Endothelial cell of umbilical vein (primary cell): ENCODE data around the gene CPNE9. TPM values are rescaled to one million over a fixed set of nuclear protein-coding genes. Genes with fewer than 3 reads are reported as not detected.

Source experiments
- BruUV-seq: library from RNA; stranded (reverse); fragments of 400-500 nt; replicated peaks from 2 replicates; lab custom pipeline; 2021; lab: Mats Ljungman, UMichigan
- CTCF ChIA-PET: fragments of 300-600, 350-600 bp; sonication (Branson Sonifier 250); formaldehyde crosslinking; loops from one replicate; lab custom pipeline; 2021; ENCODE audit warnings: antibody characterized with exemption, inconsistent platforms; lab: Charles Lee
- POLR2A ChIA-PET: fragments of 300-600, 350-600 bp; sonication (Branson Sonifier 250); formaldehyde crosslinking; loops from one replicate; lab custom pipeline; 2021; ENCODE audit warnings: antibody characterized with exemption, inconsistent platforms; lab: Charles Lee
- DNase-seq: peaks from one replicate; pipeline ENCODE4 v3.0.0-alpha.2; 2011; ENCODE audit warnings: low read depth, low spot score
- FAIRE-seq: peaks from 2 replicates; lab custom pipeline; 2011; peaks lifted over from hg19 to GRCh38; lab: Jason Lieb, UNC
- H2AFZ ChIP-seq: 2 replicates; pipeline ENCODE4 v1.6.0; 2012; ENCODE audit warnings: low read depth, low read length, control low read depth, inconsistent platforms
- H3K27ac ChIP-seq: 2 replicates; pipeline ENCODE4 v1.5.1; 2011; ENCODE audit warnings: low read depth, mild to moderate bottlenecking, control low read depth, low read length, moderate library complexity; ENCODE audit not compliant: insufficient read depth
- H3K27me3 ChIP-seq, 2 experiments: 2 replicates each; pipeline versions ENCODE4 v1.6.0 to v1.6.1; 2011; ENCODE audit warnings: low read length in 2 of 2, mixed read lengths in 1 of 2; ENCODE audit not compliant: control insufficient read depth in 2 of 2, insufficient read depth in 2 of 2
- H3K36me3 ChIP-seq, 2 experiments: 2 replicates in 1 of 2; 3 replicates in 1 of 2; pipeline ENCODE4 v1.5.1; 2011; ENCODE audit warnings: low read length in 2 of 2, mild to moderate bottlenecking in 1 of 2, moderate library complexity in 1 of 2; ENCODE audit not compliant: control insufficient read depth in 2 of 2, insufficient read depth in 2 of 2; ENCODE audit errors: extremely low read depth in 1 of 2
- H3K4me1 ChIP-seq: 3 replicates; pipeline ENCODE4 v1.5.1; 2011; ENCODE audit warnings: mild to moderate bottlenecking, low read length; ENCODE audit not compliant: control insufficient read depth, insufficient read depth; ENCODE audit errors: extremely low read depth
- H3K4me2 ChIP-seq: 2 replicates; pipeline ENCODE4 v1.6.1; 2011; ENCODE audit warnings: low read length, control low read depth, mixed read lengths; ENCODE audit not compliant: insufficient read depth
- H3K4me3 ChIP-seq, 3 experiments: fragments of 200-600 bp in 1 of 3; sonication (generic), shearing (Covaris generic) in 1 of 3; replicated peaks in 1 of 3; 2 replicates each; pipeline ENCODE4 v1.5.1; 2011 to 2016; ENCODE audit warnings: control low read depth in 3 of 3, low read length in 3 of 3, mild to moderate bottlenecking in 2 of 3, inconsistent platforms in 1 of 3, low read depth in 1 of 3, moderate library complexity in 1 of 3; ENCODE audit not compliant: insufficient read depth in 1 of 3
- H3K79me2 ChIP-seq: 2 replicates; pipeline ENCODE4 v1.6.0; 2012; ENCODE audit warnings: low read length, inconsistent platforms; ENCODE audit not compliant: control insufficient read depth, insufficient read depth
- H3K9ac ChIP-seq: replicated peaks from 2 replicates; pipeline ENCODE3; 2011; ENCODE audit warnings: low read length, control low read depth; ENCODE audit not compliant: insufficient read depth; ENCODE audit errors: extremely low read depth
- H3K9me1 ChIP-seq: replicated peaks from 3 replicates; pipeline ENCODE4 v1.6.0; 2011; ENCODE audit warnings: mild to moderate bottlenecking, low read length; ENCODE audit not compliant: control insufficient read depth, insufficient read depth; ENCODE audit errors: extremely low read depth
- H3K9me3 ChIP-seq: replicated peaks from 2 replicates; pipeline ENCODE4 v1.5.1; 2012; ENCODE audit warnings: low read length, inconsistent platforms; ENCODE audit not compliant: control insufficient read depth, insufficient read depth
- H4K20me1 ChIP-seq: replicated peaks from 2 replicates; pipeline ENCODE3; 2011; ENCODE audit warnings: mild to moderate bottlenecking, low read length; ENCODE audit not compliant: control insufficient read depth, insufficient read depth; ENCODE audit errors: extremely low read depth
- EZH2 ChIP-seq: IDR thresholded peaks from 2 replicates; pipeline ENCODE4 v1.6.1; 2012; ENCODE audit warnings: borderline replicate concordance, low read depth, mild to moderate bottlenecking, moderate library complexity, low read length, inconsistent platforms; ENCODE audit not compliant: severe bottlenecking
- FOS ChIP-seq: IDR thresholded peaks from 2 replicates; pipeline ENCODE4 v1.6.1; 2011; ENCODE audit warnings: mild to moderate bottlenecking, low read length, moderate library complexity, borderline replicate concordance; ENCODE audit not compliant: insufficient read depth
- GATA2 ChIP-seq: IDR thresholded peaks from 2 replicates; pipeline ENCODE4 v1.7.0; 2011; ENCODE audit warnings: low read depth, mild to moderate bottlenecking, moderate library complexity, mixed read lengths, low read length; ENCODE audit not compliant: insufficient read length, insufficient read depth
- MYC ChIP-seq: IDR thresholded peaks from one replicate; pipeline ENCODE4 v1.6.1; 2011; ENCODE audit warnings: mild to moderate bottlenecking, low read depth, low read length
- POLR2A ChIP-seq: IDR thresholded peaks from 2 replicates; pipeline ENCODE4 v1.6.1; 2012; ENCODE audit warnings: low read depth, mild to moderate bottlenecking, control low read depth, low read length
- POLR2AphosphoS5 ChIP-seq: IDR thresholded peaks from 2 replicates; pipeline ENCODE4 v1.6.1; 2012; ENCODE audit warnings: low read depth, mild to moderate bottlenecking, control low read depth, low read length, moderate library complexity; ENCODE audit not compliant: insufficient read depth
- dilution Hi-C: fragments of 300-500 bp; cut with MboI; formaldehyde crosslinking; loops from one replicate; pipeline ENCODE4 v1.15.0; 2019; ENCODE audit warnings: low sequenced_read_pairs; ENCODE audit not compliant: extremely low pct_ligation_motif_present
- intact Hi-C: fragments of 100-400 bp; cut with micrococcal nuclease; formaldehyde crosslinking; loops from one replicate; pipeline ENCODE4 v1.10.0; 2022
- polyA plus RNA-seq, 4 experiments: library from polyadenylated mRNA; depleted of rRNA in 3 of 4; stranded (reverse) in 3 of 4; unstranded in 1 of 4; fragments of >200 nt; gene quantifications; 2 replicates each; pipeline versions ENCODE4 v1.2.1 to v1.2.3, GENCODE V29; 2011 to 2012; ENCODE audit warnings: missing spikeins in 1 of 4
- total RNA-seq: library from RNA; stranded (reverse); gene quantifications from 2 replicates; pipeline ENCODE4 v1.2.3, GENCODE V29; 2021

CPNE9 gene
- total and polyA plus RNA-seq, 2 donors (not counting 3 experiments of a cell fraction or from before 2014, with no cell fraction given): not detected

- BruUV-seq: no TSS peak
- FAIRE-seq: no peak
- Histone ChIP-seq H3K79me2 (no peaks in the 10 kb centered on the region), H3K4me2 (no peak overlapping the region), H3K9me3 (no peaks in the 10 kb centered on the region), H3K9ac (no peak overlapping the region), H3K27me3 (peaks cover 2 to 7% of the 10 kb centered on the region in 2 experiments), H2AFZ (no peak overlapping the region), H4K20me1 (no peaks in the 10 kb centered on the region), H3K27ac (no peak overlapping the region), H3K4me1 (no peaks in the 10 kb centered on the region), H3K9me1 (no peaks in the 10 kb centered on the region), H3K4me3 (no peak overlapping the region), H3K36me3 (no peaks in the 10 kb centered on the region)
- TF ChIP-seq MYC: no peak
- CTCF ChIA-PET: interaction anchor here (1.0 to 1.2 kb wide), 3 partner anchors 10 to 228 kb away, joined by 3 to 4 read pairs (median 4); no protein-coding TSS in a partner anchor
- no peak for DNase-seq
- dilution Hi-C loops: no loop called here
- intact Hi-C loops: loop anchor here (5.0 kb wide), 2 partner anchors 74 to 214 kb away; partner anchors contain the start of genes ARPC4, CRELD1 and TADA3
- POLR2A ChIA-PET: no interaction called here
Measured at GRCh38 chr3:9718118-9718517, 14.5 kb downstream of the CPNE9 start.

DNA sequence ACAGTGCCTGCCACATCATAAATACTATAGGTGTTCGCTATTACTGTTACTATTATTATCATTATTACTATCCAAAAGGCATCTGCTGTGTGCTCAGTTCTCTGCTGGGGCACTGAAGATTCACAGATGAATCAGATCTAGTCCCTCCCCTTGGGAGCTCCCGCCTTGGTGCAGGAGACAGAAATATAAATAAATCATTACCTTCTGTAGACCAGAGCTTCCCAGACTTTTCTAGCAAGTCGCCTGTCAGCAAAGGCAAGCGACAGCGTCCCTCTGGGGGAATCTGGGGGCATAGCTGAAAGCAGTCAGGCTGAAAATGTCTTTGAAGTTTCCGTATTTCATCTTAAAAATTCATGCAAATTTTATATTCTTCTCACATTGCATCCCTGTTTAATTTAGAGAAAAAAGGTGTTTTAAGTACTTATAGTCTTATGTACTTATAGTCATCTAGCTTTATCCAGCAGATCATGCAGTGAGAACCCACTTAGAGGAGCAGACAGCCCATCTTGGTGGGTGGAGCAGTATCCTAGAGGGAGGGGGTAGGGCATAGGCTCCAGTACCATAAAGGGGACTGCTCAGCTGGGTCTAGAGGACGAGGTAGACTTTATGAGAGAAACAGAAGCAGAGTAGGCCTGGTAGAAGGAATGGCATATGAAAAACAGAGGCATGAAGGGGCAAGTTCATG lies 17.5 kb downstream of the CPNE9 start:
- FAIRE-seq (no peak), DNase-seq (no peak)
- no peaks in the 10 kb centered on the region for H3K36me3 ChIP-seq
- H3K4me1 ChIP-seq: no peaks in the 10 kb centered on the region
- no TSS peak for BruUV-seq
- peaks cover 2 to 7% of the 10 kb centered on the region in 2 experiments for H3K27me3 ChIP-seq
- TF ChIP-seq GATA2 (no peak), POLR2AphosphoS5 (no peak), MYC (no peak), POLR2A (no peak), FOS (no peak), EZH2 (no peak)
- no peaks in the 10 kb centered on the region for H3K79me2 ChIP-seq
- CTCF ChIA-PET: interaction anchor here (1.2 to 1.3 kb wide), 2 partner anchors 9 to 10 kb away, joined by 4 read pairs; partner anchors contain the start of gene BRPF1
- H3K27ac ChIP-seq: no peak overlapping the region
- intact Hi-C loops (no loop called here), dilution Hi-C loops (no loop called here)
- H3K4me3 ChIP-seq: no peak overlapping the region
- no peak overlapping the region for H2AFZ ChIP-seq
- POLR2A ChIA-PET: interaction anchor here (1.6 kb wide), 1 partner anchor 10 kb away, joined by 3 read pairs; no protein-coding TSS in a partner anchor
- H3K4me2 ChIP-seq: no peak overlapping the region
- H4K20me1 ChIP-seq: no peaks in the 10 kb centered on the region
- H3K9ac ChIP-seq: no peak overlapping the region
- no peaks in the 10 kb centered on the region for H3K9me3 ChIP-seq
- no peaks in the 10 kb centered on the region for H3K9me1 ChIP-seq
